ENCODE data around the gene LBR.

LBR gene

DNA sequence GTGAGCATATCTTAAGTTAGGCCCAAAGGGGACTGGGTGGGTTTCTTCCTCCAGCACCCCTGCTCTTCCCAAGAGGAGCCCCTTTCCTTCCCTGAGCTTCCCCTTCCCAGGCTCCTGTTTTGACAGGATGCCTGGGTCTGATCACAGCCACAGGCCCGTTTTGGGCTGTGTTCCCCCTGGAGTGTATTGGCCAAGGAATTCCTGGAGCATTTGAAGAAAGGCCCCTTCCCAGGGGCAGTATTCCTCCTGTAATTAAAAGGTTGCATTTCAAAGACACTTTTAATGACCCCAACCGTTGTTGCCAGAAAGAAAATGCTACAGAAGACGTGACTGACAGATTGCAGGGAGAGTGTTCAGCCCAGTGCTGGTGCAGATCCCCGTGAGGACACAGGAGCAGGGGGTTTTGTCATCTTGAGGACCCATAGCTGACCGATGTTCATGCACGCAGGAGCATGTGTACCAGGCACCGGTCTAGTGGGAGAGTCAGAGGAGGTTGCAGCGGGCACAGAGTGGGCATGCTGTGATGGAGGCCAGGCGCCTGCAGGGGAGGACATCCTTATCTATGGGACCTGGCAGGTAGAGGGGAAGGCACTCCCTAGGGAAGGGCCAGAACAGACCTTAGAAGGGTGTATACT, 19.3 kb upstream of the LBR start:
- H3K4me3 ChIP-seq (ENCODE audit: low read depth, low read length), result no peak overlapping the region
- no peak for DNase-seq (ENCODE audit: low read depth)
- TF ChIP-seq CTCF (conservative IDR thresholded peaks at IDR 0.05; ENCODE audit: low read depth, low read length), result no peak

- no peak for DNase-seq (ENCODE audit: low read depth)
- TF ChIP-seq CTCF (conservative IDR thresholded peaks at IDR 0.05; ENCODE audit: low read depth, low read length), result no peak
- H3K4me3 ChIP-seq (ENCODE audit: low read depth, low read length), result no peak overlapping the region
These were observed 18.7 kb upstream of the LBR start for GRCh38 chr1:225446595-225446960.

DNA sequence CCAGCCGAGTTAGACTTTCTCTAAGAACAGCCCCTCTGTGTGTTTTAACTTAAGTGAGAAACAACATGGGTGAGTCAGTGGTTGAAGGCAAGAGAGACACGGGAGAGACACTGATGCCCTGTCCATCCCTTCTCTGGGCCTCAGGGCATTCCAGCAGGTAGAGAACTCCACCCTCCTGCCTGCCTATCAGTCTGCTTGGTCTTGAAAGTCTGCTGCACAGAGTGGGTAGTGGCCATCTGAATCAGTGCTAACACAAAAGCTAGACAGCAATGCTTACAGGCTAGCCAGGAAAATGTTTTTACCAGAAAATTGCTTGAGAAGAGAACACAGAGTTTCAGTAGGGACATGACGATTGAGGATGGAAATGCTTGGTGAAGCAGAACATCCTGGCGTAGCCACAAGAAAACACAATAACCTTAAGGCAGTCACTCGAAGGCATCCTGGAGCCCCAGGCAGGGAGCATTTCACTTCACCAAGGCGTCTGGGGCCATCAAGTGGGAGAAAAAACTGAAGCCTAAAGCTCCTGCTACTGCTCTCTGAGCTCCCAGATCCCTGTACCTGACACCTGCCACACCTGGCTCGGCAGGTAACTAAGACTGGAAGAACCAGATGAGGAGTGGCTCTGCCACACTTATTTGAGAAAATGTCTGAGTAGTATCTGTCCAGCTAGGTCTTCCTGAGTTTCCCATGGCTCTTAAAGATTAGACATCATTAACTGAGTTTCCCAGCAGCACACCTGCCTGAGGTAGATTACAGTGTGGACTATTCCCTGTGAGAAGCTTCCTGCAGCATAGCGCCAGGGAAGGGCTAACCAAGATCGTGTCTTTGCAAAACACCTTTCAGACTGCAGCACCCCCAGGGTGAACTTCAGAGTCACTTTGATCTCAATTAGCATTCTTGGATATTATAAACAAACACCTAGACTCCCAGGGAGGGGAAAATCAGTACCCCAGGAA, 18.1 kb upstream of the LBR start:
- peak; percentile 39 for DNase-seq (ENCODE audit: low read depth)
- no peak overlapping the region for H3K4me3 ChIP-seq (ENCODE audit: low read depth, low read length)
- no peak for TF ChIP-seq CTCF (conservative IDR thresholded peaks at IDR 0.05; ENCODE audit: low read depth, low read length)

GRCh38 chr1:225442123-225442505, 14.3 kb upstream of the LBR start:
- no peak for DNase-seq (ENCODE audit: low read depth)
- TF ChIP-seq CTCF (conservative IDR thresholded peaks at IDR 0.05; ENCODE audit: low read depth, low read length), result no peak
- no peak overlapping the region for H3K4me3 ChIP-seq (ENCODE audit: low read depth, low read length)

DNA sequence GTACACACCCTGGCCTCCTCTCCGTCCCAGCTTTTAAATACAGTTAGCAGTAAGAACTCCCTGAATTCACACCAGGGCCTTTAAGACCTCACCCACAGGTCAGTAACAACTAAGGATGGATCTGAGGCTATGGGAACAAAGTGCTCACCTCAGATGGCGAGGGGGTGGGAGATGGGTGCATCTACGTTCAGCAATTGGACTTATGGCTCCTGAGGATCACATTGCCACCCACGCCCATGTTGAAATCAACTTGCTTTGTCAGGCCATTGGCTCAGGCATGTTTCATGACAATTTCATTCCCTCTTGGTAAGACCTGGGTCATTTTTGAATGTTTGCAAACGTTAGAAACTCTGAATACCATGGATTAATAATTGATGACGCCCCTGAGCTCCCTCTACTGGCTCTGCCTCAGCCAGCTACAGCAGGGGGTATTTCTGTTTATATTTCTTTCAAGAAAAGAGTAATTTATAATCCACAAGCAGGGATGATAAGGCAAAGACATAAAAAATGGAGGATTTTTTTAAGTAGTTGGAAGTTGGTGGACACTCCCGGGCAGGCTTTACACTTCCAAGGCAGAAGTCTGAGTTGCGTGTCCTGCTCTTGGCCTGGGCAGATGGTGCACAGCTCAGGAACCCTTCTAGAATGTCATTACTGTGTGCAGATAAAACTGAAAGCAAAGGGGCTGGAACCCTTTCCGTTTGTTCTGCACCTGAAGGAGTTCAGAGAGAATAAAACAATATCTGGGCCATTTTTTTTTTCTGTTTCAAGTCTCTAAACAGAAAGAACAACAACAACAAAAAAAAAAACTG, 13.7 kb upstream of the LBR start:
- TF ChIP-seq CTCF (conservative IDR thresholded peaks at IDR 0.05; ENCODE audit: low read depth, low read length), result peak; percentile 71
- H3K4me3 ChIP-seq (ENCODE audit: low read depth, low read length), result no peak overlapping the region
- DNase-seq (ENCODE audit: low read depth), result peak; percentile 45

- no peak overlapping the region for H3K4me3 ChIP-seq (ENCODE audit: low read depth, low read length)
- no peak for DNase-seq (ENCODE audit: low read depth)
- TF ChIP-seq CTCF (conservative IDR thresholded peaks at IDR 0.05; ENCODE audit: low read depth, low read length), result no peak
These were observed 12.8 kb upstream of the LBR start for GRCh38 chr1:225440380-225441221.
